ENCODE measurements around the gene NEUROG1. TPM values are rescaled to one million over a fixed set of nuclear protein-coding genes. Genes with fewer than 3 reads are reported as not detected.
A peak's percentile ranks its signal among the peaks of the same experiment; 100 is the strongest.

NEUROG1 gene
- total and polyA plus RNA-seq, 4 donors: not detected

- no peaks in the 10 kb centered on the region for H3K36me3 ChIP-seq (ENCODE audit: control insufficient read depth in 1 of 2, insufficient read depth in 2 of 2, low read length in 1 of 2)
- intact Hi-C loops (cut with DNase I): no loop called here
- peak overlapping the region; percentile 5 to 73 for H3K4me3 ChIP-seq (ENCODE audit: low read length in 2 of 2)
- H3K4me1 ChIP-seq (ENCODE audit: control insufficient read depth in 1 of 2, insufficient read depth in 2 of 2, low read length in 2 of 2): no peaks in the 10 kb centered on the region
- no peaks in the 10 kb centered on the region for H3K27me3 ChIP-seq (ENCODE audit: control insufficient read depth in 1 of 2, insufficient read depth in 2 of 2, low read length in 1 of 2)
- H3K27ac ChIP-seq (ENCODE audit: low read depth in 1 of 2, low read length in 2 of 2): no peak overlapping the region
- H3K9me3 ChIP-seq (ENCODE audit: control insufficient read depth, low read length): no peaks in the 10 kb centered on the region
- DNase-seq: no peak
- WGBS, 2 donors: 1 to 3% methylated on average over 53 of the region's 53 CpGs
- ATAC-seq (ENCODE audit: low FRiP score): no peak
These were observed 46.1 kb downstream of the NEUROG1 start for GRCh38 chr5:135489466-135490244.

GRCh38 chr5:135488727-135489465 is 46.9 kb downstream of the NEUROG1 start:
- DNase-seq: peak; percentile 66 to 86
- no peaks in the 10 kb centered on the region for H3K9me3 ChIP-seq (ENCODE audit: control insufficient read depth, low read length)
- H3K27ac ChIP-seq (ENCODE audit: low read depth in 1 of 2, low read length in 2 of 2): no peak overlapping the region
- no peaks in the 10 kb centered on the region for H3K4me1 ChIP-seq (ENCODE audit: control insufficient read depth in 1 of 2, insufficient read depth in 2 of 2, low read length in 2 of 2)
- no peak for ATAC-seq (ENCODE audit: low FRiP score)
- WGBS, 2 donors: 1 to 2% methylated on average over 44 of the region's 44 CpGs
- intact Hi-C loops (cut with DNase I): no loop called here
- H3K4me3 ChIP-seq (ENCODE audit: low read length in 2 of 2): peak overlapping the region; percentile 50 to 73
- H3K27me3 ChIP-seq (ENCODE audit: control insufficient read depth in 1 of 2, insufficient read depth in 2 of 2, low read length in 1 of 2): no peaks in the 10 kb centered on the region
- H3K36me3 ChIP-seq (ENCODE audit: control insufficient read depth in 1 of 2, insufficient read depth in 2 of 2, low read length in 1 of 2): no peaks in the 10 kb centered on the region

GRCh38 chr5:135487839-135488514 is 47.8 kb downstream of the NEUROG1 start:
- ATAC-seq (ENCODE audit: low FRiP score) (no peak), DNase-seq (no peak)
- no peaks in the 10 kb centered on the region for H3K27me3 ChIP-seq (ENCODE audit: control insufficient read depth in 1 of 2, insufficient read depth in 2 of 2, low read length in 1 of 2)
- H3K27ac ChIP-seq (ENCODE audit: low read depth in 1 of 2, low read length in 2 of 2): no peak overlapping the region
- H3K4me1 ChIP-seq (ENCODE audit: control insufficient read depth in 1 of 2, insufficient read depth in 2 of 2, low read length in 2 of 2): no peaks in the 10 kb centered on the region
- no peaks in the 10 kb centered on the region for H3K36me3 ChIP-seq (ENCODE audit: control insufficient read depth in 1 of 2, insufficient read depth in 2 of 2, low read length in 1 of 2)
- WGBS, 2 donors: 32 to 43% methylated on average over 11 of the region's 11 CpGs
- intact Hi-C loops (cut with DNase I): no loop called here
- no peaks in the 10 kb centered on the region for H3K9me3 ChIP-seq (ENCODE audit: control insufficient read depth, low read length)
- H3K4me3 ChIP-seq (ENCODE audit: low read length in 2 of 2): peak overlapping the region in 1 of 2 donors; percentile 73

GRCh38 chr5:135487037-135487395 is 48.7 kb downstream of the NEUROG1 start:
- DNase-seq (peak in 1 of 2 donors; percentile 25), ATAC-seq (ENCODE audit: low FRiP score) (no peak)
- intact Hi-C loops (cut with DNase I): no loop called here
- Histone ChIP-seq H3K36me3 (ENCODE audit: control insufficient read depth in 1 of 2, insufficient read depth in 2 of 2, low read length in 1 of 2) (no peaks in the 10 kb centered on the region), H3K27ac (ENCODE audit: low read depth in 1 of 2, low read length in 2 of 2) (no peak overlapping the region), H3K4me3 (ENCODE audit: low read length in 2 of 2) (no peak overlapping the region), H3K4me1 (ENCODE audit: control insufficient read depth in 1 of 2, insufficient read depth in 2 of 2, low read length in 2 of 2) (no peaks in the 10 kb centered on the region), H3K27me3 (ENCODE audit: control insufficient read depth in 1 of 2, insufficient read depth in 2 of 2, low read length in 1 of 2) (no peaks in the 10 kb centered on the region), H3K9me3 (ENCODE audit: control insufficient read depth, low read length) (no peaks in the 10 kb centered on the region)
- WGBS, 2 donors: 73 to 84% methylated on average over 1 of the region's 1 CpG

- Histone ChIP-seq H3K27ac (ENCODE audit: low read depth in 1 of 2, low read length in 2 of 2) (no peak overlapping the region), H3K36me3 (ENCODE audit: control insufficient read depth in 1 of 2, insufficient read depth in 2 of 2, low read length in 1 of 2) (no peaks in the 10 kb centered on the region), H3K9me3 (ENCODE audit: control insufficient read depth, low read length) (no peaks in the 10 kb centered on the region), H3K27me3 (ENCODE audit: control insufficient read depth in 1 of 2, insufficient read depth in 2 of 2, low read length in 1 of 2) (no peaks in the 10 kb centered on the region), H3K4me1 (ENCODE audit: control insufficient read depth in 1 of 2, insufficient read depth in 2 of 2, low read length in 2 of 2) (no peaks in the 10 kb centered on the region), H3K4me3 (ENCODE audit: low read length in 2 of 2) (no peak overlapping the region)
- ATAC-seq (ENCODE audit: low FRiP score): no peak
- DNase-seq: peak in 1 of 2 donors; percentile 50
- intact Hi-C loops (cut with DNase I): no loop called here
- 76 to 82% methylated on average over 13 of the region's 13 CpGs for WGBS, 2 donors
These were observed 49.4 kb downstream of the NEUROG1 start for GRCh38 chr5:135486131-135487036.

GRCh38 chr5:135484674-135485086 is 51.1 kb downstream of the NEUROG1 start:
- H3K27me3 ChIP-seq (ENCODE audit: control insufficient read depth in 1 of 2, insufficient read depth in 2 of 2, low read length in 1 of 2): no peaks in the 10 kb centered on the region
- no peaks in the 10 kb centered on the region for H3K36me3 ChIP-seq (ENCODE audit: control insufficient read depth in 1 of 2, insufficient read depth in 2 of 2, low read length in 1 of 2)
- no peak overlapping the region for H3K27ac ChIP-seq (ENCODE audit: low read depth in 1 of 2, low read length in 2 of 2)
- H3K9me3 ChIP-seq (ENCODE audit: control insufficient read depth, low read length): no peaks in the 10 kb centered on the region
- DNase-seq (peak in 1 of 2 donors; percentile 26), ATAC-seq (ENCODE audit: low FRiP score) (no peak)
- WGBS, 2 donors: 84 to 86% methylated on average over 5 of the region's 5 CpGs
- intact Hi-C loops (cut with DNase I): no loop called here
- H3K4me1 ChIP-seq (ENCODE audit: control insufficient read depth in 1 of 2, insufficient read depth in 2 of 2, low read length in 2 of 2): no peaks in the 10 kb centered on the region
- H3K4me3 ChIP-seq (ENCODE audit: low read length in 2 of 2): no peak overlapping the region

All from aorta (tissue), 5 donors.